ENCODE data around the gene CDK8.

DNA sequence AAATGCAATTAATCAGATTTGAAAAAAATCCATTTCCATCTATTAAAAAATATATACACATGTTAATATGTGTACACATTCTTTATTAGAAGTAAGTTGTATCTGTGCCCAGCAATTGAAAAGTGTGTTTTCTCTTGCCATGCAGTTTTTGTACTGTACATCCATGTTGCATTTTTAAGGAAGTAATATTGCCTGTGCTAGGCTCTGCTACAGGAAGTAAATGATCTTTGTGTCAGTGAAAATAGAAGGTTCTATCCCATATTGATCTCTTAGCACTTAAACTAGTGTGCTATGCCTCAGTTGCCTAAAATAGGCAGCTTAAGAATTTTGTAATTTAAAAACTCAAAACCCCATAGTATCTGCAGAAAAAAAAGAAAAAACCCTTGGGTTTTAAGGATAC, 122.5 kb downstream of the CDK8 start:
- TF ChIP-seq TAF1 (IDR thresholded peaks at IDR 0.05; ENCODE audit: borderline replicate concordance, insufficient read depth, low read length) (no peak), POLR2AphosphoS5 (IDR thresholded peaks at IDR 0.05; ENCODE audit: low read depth, low read length) (no peak)
